Measurements from ENCODE around the gene TMEM61. TPM values are rescaled to one million over a fixed set of nuclear protein-coding genes. Genes with fewer than 3 reads are reported as not detected.

The TMEM61 gene
- total RNA-seq, 2 donors from 2014 or later: 3.4 TPM; not detected in 1

Other genes starting within 250 kb of the TMEM61 start
- 1 to 10 TPM; 2.8 to 3.1 TPM for gene PARS2, start 216.1 kb upstream of the TMEM61 start, total RNA-seq
- under 1 TPM in 1 of 2 donors, not detected in 1; 0.63 TPM for gene TTC22, start 179.3 kb upstream of the TMEM61 start, total RNA-seq
- gene DHCR24, start 93.4 kb upstream of the TMEM61 start, total RNA-seq: 10 to 100 TPM; 32.1 to 56.4 TPM
- gene BSND, start 18.3 kb downstream of the TMEM61 start, total RNA-seq: not detected
- gene PCSK9, start 58.9 kb downstream of the TMEM61 start, total RNA-seq: under 1 TPM; 0.21 to 0.27 TPM
- gene USP24, start 234.7 kb downstream of the TMEM61 start, total RNA-seq: 10 to 100 TPM; 47.8 to 58.5 TPM

Measured in thoracic aorta (tissue), 2 donors.